DMS114 treated with DMSO at 0.1 percent for 48 hours (cell line): ENCODE data around the gene CASP12.

Experiments
- DNase-seq: peaks from one replicate; lab custom pipeline; 2025; ENCODE audit not compliant: unreplicated experiment; lab: John Stamatoyannopoulos, UW

The CASP12 gene

DNA sequence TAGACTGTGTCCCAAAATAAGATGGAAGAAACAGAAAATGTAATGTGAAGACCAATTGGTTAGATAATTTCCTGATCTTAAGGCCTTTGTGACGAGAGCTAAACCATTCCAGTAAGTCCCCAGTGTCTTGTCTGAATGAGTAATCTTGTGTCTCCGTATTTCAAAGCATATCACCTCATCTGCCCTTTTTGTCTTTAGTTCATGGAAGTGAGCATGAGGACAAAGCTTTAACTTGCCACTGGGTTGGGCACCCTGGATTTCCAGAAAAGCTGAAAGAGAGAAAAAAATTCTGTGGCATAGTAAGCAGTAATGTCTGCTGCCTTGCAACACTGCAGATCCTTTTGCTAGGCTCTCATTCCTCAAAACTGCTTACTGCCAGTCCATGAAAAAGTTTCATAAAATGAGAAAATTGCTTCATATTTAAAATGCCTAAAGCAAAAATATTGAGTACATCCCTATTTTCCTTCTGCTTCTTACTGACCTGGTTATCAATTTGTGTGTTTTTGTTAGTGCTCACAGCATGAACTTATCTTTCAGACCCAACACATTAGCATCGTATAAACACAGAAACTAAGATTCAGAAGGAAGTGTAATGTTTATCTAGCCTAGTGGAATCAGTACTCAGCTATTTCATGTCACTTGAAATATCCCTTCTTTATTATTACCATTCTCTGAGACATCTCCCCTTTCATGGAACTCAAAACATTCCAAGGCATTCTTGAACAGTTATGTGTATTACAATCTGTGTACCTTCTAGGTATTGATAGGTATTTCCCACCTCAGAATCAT lies 5.3 kb downstream of the CASP12 start:
- no peak for DNase-seq

GRCh38 chr11:104891135-104891534 lies 7.1 kb downstream of the CASP12 start:
- no peak for DNase-seq

DNA sequence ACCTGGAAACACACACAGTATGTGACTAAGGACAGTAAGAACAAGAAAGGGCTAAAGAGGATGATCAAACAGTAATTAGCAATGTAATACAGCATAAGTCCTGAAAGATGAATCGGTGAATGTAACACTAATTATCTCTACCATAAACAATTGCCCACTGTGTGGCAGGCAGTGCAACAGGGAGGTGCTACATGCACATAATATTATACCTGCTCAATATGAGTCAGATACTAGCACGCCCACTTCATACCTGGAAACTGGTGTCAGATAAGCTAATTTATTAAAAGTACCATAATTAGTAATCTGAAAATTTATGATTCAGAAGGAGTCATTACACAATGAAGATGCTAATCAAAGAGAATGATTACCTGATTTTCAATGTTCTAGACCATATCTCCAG lies 14.9 kb downstream of the CASP12 start:
- no peak for DNase-seq

DNA sequence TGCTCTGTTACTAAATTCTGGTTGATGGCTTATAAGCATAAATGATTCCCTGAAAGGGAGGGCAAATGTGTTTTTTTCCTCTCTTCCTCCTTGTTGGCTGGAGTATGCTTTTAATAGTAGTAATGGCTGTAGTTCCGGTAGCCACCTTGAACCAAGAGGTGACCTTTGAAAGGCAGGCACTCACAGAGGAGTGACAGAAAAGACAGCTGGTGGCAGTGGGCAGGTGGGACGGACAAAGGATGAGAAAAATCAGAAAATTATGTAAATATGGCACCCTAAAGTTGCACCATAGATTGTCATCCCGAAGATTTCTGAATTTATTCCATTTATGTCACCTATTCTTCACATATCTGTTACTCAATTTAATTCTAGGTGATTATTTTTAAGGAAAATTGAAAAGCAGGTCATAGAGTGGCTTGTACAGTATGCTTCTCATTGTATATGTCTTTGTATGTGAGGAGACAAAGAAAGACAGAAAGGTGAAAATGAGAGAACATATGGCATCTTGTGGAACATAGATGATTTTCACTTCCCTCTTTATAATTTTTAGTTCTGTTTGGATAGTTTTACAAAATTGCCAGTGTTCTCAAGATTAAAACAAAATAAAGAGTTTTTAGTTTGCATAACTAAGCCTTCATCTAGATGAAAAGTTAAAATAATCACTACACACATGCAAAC lies 17.0 kb downstream of the CASP12 start:
- no peak for DNase-seq

DNA sequence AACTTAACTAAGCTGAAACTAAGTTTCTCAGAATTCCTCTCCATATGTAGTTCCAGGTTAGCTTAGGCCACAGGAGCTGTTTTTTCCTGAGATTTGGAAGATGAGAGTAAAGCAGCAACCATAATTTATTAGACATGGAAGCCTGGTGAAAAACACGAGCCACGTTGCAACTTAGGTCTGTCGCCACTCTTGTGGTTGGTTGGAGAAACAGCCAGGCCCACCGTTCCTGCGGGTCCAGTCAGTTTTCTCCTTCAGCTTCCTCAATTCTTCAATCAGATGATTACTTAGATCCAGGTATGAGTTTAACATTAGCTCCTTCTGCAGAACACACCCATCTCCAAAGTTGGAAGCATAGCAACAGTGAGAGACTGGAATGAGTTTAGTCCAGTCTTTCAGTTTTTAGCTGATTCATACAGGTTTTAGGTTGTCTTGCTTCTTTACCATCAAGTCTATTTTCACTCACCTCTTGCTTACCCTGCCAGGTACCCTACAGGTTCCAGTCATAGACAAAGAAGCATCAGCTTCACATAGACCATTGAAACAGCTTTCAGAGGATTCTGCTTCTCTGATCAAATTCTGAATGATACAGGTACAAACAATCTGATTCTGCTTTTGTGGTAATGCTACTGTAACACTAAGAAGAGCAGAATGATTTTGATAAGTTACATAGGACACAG lies 18.6 kb downstream of the CASP12 start:
- DNase-seq, result no peak

- DNase-seq, result no peak
These were observed 21.3 kb downstream of the CASP12 start for GRCh38 chr11:104876861-104877431.

DNA sequence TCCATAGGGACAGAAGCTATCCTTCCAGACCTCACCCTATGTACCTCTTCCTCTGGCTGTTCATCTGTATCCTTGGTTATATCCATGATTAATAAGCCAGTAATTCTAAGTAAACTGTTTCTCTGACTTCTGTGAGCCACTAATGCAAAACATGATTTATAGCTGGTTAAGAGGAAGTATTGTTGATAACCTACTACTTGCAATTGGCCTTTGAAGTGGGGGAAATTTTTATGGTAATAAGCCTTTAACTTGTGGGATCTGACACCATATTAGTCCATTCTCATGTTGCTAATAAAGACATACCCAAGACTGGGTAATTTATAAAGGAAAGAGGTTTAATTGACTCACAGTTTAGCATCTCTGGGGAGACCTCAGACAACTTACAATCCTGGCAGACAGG lies 21.9 kb downstream of the CASP12 start:
- DNase-seq, result no peak

GRCh38 chr11:104873252-104873651 lies 25.0 kb downstream of the CASP12 start:
- DNase-seq, result no peak

- no peak for DNase-seq
These were observed 25.9 kb downstream of the CASP12 start for GRCh38 chr11:104872393-104872792.

- DNase-seq, result no peak
These were observed 27.4 kb downstream of the CASP12 start for GRCh38 chr11:104870910-104871309.

- DNase-seq, result no peak
These were observed 31.4 kb downstream of the CASP12 start for GRCh38 chr11:104866815-104867214.

DNA sequence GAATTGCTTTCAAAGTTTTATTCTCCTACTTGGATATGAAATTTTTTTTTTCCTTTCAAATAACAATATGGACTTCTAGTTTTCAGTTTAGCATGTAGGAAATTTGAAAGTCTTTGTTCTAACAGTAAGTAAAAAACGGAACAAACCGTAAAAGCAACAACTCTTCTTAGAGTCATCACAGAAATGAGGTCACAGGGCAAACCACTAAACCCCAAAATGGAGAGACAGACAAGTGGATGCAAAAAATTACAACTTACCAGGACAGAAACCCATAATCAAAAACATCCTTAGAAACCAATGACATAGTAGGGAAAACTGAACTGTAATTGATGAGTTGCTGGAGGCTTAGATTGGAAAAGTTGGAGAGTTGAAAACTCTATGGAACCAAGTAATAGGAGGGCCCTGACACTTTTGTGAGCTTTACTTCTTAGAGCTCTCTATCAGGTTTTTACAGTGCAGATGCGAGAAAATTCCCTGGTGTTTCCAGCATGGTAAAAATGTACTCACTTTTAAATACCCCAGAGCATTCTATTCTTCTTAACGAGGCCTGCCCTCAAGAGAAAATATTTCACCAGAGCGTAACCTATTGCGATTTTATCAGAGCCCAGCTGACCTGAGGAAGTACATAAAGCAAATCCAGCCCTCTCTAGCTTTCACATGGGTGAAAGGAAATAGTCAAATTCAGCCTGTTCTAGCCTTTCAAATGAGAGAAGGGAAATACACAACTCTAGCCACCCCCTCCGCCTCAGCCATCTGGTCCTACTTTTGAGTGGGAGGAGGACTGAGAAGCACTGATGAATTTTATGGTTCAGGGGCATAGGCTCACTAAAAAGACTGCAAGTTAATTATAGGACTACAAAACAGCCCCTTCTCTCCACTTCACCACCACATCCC lies 39.1 kb downstream of the CASP12 start:
- no peak for DNase-seq

GRCh38 chr11:104856607-104857006 lies 41.7 kb downstream of the CASP12 start:
- no peak for DNase-seq

DNA sequence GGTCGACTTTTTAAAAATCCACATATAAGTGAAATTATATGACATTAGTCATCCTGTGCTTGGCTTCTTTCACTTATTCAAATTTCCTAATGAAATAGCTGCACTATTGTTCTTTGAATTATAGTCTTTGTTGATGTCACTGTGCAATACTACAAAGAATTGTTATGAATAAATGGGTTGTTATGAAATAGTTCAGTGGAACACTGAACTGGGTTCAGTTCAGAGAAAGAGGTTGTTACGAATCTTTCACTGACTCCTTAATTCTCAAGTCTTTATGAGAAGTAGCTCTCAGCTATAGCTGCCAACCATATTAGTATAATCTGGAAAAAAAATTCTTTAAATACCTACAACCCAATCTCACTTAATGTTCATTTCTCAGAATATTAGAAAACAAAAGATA lies 42.3 kb downstream of the CASP12 start:
- no peak for DNase-seq

GRCh38 chr11:104853276-104853675 lies 45.0 kb downstream of the CASP12 start:
- no peak for DNase-seq

- DNase-seq, result no peak
These were observed 45.4 kb downstream of the CASP12 start for GRCh38 chr11:104852811-104853210.

- DNase-seq, result no peak
These were observed 52.0 kb downstream of the CASP12 start for GRCh38 chr11:104846216-104846615.

DNA sequence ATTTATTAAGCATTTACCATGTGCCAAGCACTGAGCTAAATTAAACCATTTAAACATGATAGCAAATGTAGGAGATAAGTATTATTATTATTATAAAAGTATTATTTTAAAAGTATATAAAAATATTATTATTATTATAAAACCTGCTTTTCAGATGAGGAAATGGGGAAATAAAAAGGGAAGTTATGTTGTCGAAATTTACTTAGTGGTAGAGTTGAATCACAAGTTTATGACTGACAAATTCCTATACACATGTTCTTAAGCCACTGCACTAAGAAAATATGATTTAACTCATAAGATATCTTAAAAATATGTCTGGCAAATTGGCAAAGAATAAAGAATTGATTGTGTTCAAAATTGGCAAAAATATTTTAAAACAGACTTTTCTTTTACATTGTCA lies 53.8 kb downstream of the CASP12 start:
- no peak for DNase-seq

DNA sequence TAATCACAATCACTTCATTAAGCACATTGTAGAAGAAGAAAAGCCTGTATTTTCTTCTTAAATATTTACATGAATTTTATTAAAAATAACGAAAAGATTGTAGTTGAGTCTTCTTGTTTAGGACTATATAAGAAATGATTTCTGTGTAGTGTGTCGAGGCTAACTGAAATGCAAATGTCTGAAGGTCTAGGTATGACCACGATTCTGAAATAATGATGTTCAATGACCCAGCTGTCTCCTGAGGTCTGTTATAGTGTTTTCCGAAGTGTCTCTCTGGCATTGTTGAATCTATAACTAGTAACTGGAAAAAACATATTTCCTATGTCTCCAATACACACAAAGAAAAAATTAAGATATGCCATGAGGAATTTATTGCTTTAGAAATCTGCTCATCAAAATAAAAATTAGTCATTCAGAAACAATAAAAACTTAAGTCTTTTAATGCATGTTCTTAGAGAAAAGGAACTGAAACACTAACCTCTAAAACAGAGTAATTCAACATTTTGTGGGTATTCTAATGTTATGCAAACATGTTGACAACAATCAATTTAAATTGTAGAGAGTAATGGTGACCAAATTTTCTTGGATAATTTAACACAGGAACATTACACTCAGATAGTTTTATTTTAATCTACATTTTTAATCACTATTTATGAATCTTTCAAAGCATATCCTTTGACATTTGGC lies 55.0 kb downstream of the CASP12 start:
- DNase-seq, result no peak

- DNase-seq, result no peak
These were observed 56.2 kb downstream of the CASP12 start for GRCh38 chr11:104841973-104842525.
